ENCODE measurements around the gene OR6C75.
"Not testable (repeated sequence)": the region's sequence is repeated elsewhere in the genome, so short reads cannot be mapped to it uniquely, and the experiment has no call there.

OR6C75 gene

DNA sequence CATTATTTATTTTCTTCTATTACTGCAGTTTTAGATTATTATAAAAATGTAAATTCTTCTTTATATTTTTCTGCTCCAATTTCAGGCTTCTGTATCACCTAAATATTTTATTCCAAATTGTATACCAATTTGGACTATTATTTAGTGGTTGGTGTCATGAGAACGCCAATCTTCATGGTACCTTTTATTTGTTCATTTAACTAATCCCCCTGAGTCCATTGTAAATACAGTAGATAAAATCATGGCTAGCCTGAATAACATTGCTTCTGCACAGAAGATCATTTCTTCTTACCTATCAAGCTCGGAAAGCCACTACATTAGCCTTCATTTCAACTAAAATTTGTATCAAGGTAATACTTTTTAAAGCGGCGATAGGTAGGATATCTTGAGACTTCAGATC is at the start of gene OR6C75:
Gene OR6C75 (plus strand): TSS at position 301 of the 400 bp plus-strand sequence. CDS start 2,136 bp downstream, outside the sequence.
- DNase-seq, result no peak

DNA sequence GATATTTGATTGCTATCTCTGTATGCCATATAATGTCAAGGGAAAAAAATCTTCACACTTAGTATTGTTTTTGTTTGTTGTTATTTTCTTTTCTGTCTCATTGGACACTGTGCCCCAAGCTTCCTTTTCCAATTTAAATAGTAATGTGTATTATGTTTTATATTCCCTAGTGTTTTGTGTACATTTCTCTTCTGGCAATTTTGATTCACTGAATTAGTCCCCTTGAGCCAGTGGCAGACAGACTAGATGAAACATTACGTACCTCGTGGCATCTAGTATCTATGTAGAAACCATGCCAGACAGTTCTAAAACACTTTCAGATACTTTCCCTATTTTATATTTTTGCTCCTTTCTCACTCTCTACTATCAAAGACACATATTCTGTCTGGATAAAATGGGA is 48.7 kb upstream of the OR6C75 start, which contains the start of gene OR6C1:
Gene OR6C1 (plus strand): TSS at position 301 of the 400 bp plus-strand sequence. CDS start 6,257 bp downstream, outside the sequence.
- no peak for DNase-seq

GRCh38 chr12:55320201-55320600 is 42.6 kb upstream of the OR6C75 start:
- no peak for DNase-seq

- DNase-seq, result not testable (repeated sequence)
Measured at GRCh38 chr12:55325801-55326200, 37.0 kb upstream of the OR6C75 start.

- no peak for DNase-seq
Measured at GRCh38 chr12:55330446-55330845, 32.3 kb upstream of the OR6C75 start, which contains the start of gene OR6C3. TSS of gene OR6C3 (plus strand) at chr12:55330746. CDS start at chr12:55331701, 955 bp downstream.

GRCh38 chr12:55336002-55336401 is 26.8 kb upstream of the OR6C75 start:
- no peak for DNase-seq

- not testable (repeated sequence) for DNase-seq
Measured at GRCh38 chr12:55355338-55355737, 7.4 kb upstream of the OR6C75 start.

- no peak for DNase-seq
Measured at GRCh38 chr12:55365086-55365485, 2.3 kb downstream of the OR6C75 start.

DNA sequence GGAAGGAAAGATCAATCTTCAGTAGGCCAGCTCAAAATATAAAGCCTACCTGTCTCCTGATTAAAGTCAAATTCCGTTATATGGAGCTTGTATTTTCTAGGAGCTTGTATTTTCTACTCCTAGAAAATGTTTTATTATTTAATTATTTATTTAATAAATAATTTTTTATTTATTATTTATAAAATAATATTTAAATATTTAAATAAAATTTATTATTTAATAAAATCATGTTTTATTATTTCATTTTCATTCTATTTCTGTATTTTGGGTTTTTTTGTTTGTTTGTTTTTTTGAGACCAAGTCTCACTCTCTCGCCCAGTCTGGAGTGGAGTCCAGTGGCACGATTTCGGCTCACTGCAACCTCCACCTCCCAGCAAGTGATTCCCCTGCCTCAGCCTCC is 9.7 kb downstream of the OR6C75 start:
- DNase-seq, result no peak

- no peak for DNase-seq
Measured at GRCh38 chr12:55385891-55386290, 23.1 kb downstream of the OR6C75 start.

- no peak for DNase-seq
Measured at GRCh38 chr12:55392032-55392795, 29.4 kb downstream of the OR6C75 start.

- DNase-seq, result no peak
Measured at GRCh38 chr12:55396326-55396725, 33.6 kb downstream of the OR6C75 start.

DNA sequence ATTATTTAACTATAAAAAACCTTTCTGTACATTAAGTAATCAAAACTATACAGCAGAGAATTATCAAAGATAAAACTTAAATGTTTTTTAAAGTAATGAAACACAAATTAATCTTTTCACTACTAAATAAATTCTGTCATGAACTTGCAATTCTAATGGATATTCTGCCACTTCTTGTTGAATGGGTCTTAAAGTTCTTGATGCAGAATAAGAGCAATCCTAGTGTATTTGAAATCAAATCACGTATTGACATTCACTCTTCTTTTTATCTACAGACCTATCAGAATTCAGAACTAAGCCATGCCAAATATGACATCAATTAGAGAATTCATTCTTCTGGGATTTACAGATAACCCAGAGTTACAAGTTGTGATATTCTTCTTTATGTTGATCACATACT is 37.5 kb downstream of the OR6C75 start, which contains the start of gene OR6C65:
Gene OR6C65 (plus strand): TSS at position 301 of the 400 bp plus-strand sequence. CDS start 0 bp downstream, at position 301.
- no peak for DNase-seq

DNA sequence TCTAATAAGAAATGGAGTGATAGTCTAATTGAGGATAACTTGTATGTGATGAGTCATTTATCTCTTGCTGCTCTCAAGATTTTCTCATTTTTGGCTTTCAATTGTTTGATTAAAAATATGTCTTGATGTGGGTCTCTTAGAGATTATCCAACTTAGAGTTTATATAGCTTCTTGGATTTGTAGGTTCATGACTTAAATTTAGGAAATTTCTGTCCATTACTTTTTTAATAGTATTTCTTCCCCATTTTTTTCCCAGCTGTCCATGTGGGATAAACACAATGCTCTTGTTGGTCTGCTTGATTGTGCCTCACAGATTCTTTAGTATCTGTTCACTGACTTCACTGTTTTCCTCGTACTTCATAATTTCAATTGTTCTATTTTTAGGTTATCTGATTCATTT is 45.1 kb downstream of the OR6C75 start:
- no peak for DNase-seq

DNA sequence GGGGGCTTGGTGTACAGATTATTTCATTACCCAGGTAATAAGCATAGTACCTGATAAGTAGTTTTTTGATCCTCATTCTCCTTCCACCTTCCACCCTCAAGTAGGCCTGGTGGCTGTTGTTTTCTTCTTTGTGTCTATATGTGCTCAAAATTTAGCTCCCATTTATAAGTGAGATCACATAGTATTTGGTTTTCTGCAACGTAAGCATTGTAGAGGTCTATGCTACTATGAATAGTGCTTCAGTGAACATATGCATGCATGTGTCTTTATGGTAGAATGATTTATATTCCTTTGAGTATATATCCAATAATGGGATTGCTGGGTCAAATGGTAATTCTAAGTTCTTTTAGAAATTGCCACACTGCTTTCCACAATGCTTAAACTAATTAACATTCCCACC is 46.4 kb downstream of the OR6C75 start:
- not testable (repeated sequence) for DNase-seq

DNA sequence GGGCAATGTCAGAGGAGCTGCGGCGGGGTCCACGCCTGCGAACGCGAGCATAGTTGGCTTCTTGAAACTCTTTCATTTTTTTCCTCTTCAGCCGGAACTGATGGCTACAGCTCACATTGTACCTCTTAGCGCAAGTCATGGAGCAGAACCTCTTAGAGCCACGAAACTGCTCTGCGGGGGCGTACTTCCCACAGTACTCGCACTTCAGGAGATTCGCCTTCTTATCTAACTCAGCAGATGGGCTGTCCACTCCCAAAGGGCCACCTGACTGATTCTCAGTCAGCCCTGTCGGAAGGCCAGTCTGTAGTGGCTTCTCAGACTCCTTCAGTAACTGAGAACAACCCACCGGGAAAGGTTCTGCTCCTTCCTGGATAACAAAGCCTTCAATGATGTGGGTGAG is 49.4 kb downstream of the OR6C75 start:
- DNase-seq, result not testable (repeated sequence)

DNA sequence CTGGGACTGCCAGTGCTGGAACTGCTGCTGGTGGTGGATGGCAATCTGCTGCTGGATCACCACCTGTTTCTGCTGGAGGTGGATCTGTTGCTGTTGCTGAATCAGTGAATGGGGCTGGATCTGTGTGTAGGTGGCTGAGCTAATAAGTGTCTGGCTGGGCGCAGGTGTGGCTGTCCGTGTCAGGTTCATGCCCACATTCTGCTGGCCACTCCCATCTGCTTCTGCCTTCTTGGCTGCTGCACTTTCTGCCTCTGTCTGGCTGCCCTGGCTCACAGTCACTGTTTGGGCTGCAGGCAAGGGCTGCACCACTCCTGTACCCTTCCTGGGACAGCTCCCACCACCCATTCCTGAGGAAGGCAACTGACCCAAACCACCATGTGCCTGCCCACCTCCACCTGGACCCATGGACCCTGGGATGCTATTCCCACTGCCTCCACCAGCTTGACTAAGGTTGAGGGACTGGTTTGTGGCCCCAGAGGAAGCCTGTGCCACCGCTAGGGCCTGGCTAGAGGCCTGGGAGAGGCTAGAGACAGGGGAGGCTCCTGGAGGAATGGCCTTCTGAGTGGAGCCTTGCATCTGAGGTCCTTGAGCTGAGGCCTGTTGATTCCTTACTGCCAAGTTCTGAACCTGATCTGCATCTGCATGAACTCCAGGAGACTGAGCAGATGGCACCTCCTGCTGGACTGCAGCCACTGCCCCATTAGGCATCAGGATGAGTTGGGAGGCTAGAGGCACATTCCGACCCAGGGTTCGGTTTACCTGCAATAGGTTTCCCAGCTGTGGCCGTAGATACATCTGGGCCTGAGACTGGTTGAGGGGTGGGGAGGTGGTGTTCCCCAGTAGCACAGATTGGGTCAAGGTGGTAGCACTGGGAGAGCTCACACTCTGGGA is 51.0 kb downstream of the OR6C75 start:
- DNase-seq, result not testable (repeated sequence)

- DNase-seq, result peak; percentile 29
Measured at GRCh38 chr12:55414396-55414823, 51.6 kb downstream of the OR6C75 start.

DNA sequence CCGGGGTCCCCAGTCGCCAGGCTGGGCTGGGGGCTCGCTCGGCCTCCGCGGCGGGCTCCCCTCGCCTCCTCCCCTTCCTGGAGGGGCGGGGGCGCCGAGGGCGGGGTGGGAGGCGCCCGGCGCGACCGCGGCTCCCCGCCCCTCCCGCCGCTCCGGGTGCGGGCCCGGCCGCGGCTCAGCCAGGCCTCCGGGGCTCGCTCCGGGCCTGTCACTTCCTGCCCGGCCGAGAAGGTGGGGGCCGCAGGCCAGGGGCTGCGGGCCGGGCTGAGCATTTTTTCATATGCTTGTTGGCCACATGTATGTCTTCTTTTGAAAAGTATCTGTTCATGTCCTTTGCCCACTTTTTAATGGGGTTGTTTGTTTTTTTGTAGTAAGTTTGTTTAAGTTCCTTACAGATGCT is 52.1 kb downstream of the OR6C75 start:
- DNase-seq, result not testable (repeated sequence)

- no peak for DNase-seq
Measured at GRCh38 chr12:55416961-55417360, 54.2 kb downstream of the OR6C75 start.
